MM.1S (cell line): ENCODE measurements around the gene SSX2IP.

Experiments used
- CTCF ChIP-seq: fragments of 300-600 bp; sonication (generic); IDR thresholded peaks from 2 replicates; pipeline ENCODE4 v1.5.1; 2016; ENCODE audit warnings: antibody characterized with exemption, low read length, mixed read lengths
- EZH2phosphoT487 ChIP-seq: fragments of 300-600 bp; sonication (generic); IDR thresholded peaks from 2 replicates; pipeline ENCODE4 v1.6.1; 2018; ENCODE audit warnings: antibody characterized with exemption, low read length

- TF ChIP-seq CTCF: no peak
- TF ChIP-seq EZH2phosphoT487: no peak
Observed at GRCh38 chr1:84635429-84635828, 54.8 kb downstream of the SSX2IP start.
